ENCODE results near the gene AFAP1L2. TPM values are rescaled to one million over a fixed set of nuclear protein-coding genes. Genes with fewer than 3 reads are reported as not detected.

The AFAP1L2 gene
- total RNA-seq, 1 donor from 2014 or later: 5.3 TPM

- intact Hi-C loops (cut with DNase I): no loop called here
- H3K27me3 ChIP-seq (ENCODE audit: low read depth): no peaks in the 10 kb centered on the region
- H3K9me3 ChIP-seq: no peaks in the 10 kb centered on the region
- H3K27ac ChIP-seq: no peak overlapping the region
- H3K4me1 ChIP-seq: no peaks in the 10 kb centered on the region
- ATAC-seq: no peak
- H3K36me3 ChIP-seq: no peaks in the 10 kb centered on the region
- H3K4me3 ChIP-seq: no peak overlapping the region
- DNase-seq: no peak
- no peak for TF ChIP-seq CTCF (IDR thresholded peaks at IDR 0.05)
Measured at GRCh38 chr10:114386452-114386851, 17.9 kb downstream of the AFAP1L2 start.

- TF ChIP-seq CTCF (IDR thresholded peaks at IDR 0.05): no peak
- intact Hi-C loops (cut with DNase I): no loop called here
- Histone ChIP-seq H3K4me1 (no peaks in the 10 kb centered on the region), H3K27me3 (ENCODE audit: low read depth) (no peaks in the 10 kb centered on the region), H3K4me3 (no peak overlapping the region), H3K36me3 (no peaks in the 10 kb centered on the region), H3K27ac (no peak overlapping the region), H3K9me3 (no peaks in the 10 kb centered on the region)
- DNase-seq: no peak
- ATAC-seq: no peak
Measured at GRCh38 chr10:114385557-114385956, 18.7 kb downstream of the AFAP1L2 start.

GRCh38 chr10:114384601-114385000 lies 19.7 kb downstream of the AFAP1L2 start:
- no peaks in the 10 kb centered on the region for H3K9me3 ChIP-seq
- H3K36me3 ChIP-seq: no peaks in the 10 kb centered on the region
- ATAC-seq: peak in 1 of 2 donors; percentile 38
- no peak overlapping the region for H3K4me3 ChIP-seq
- TF ChIP-seq CTCF (IDR thresholded peaks at IDR 0.05): no peak
- DNase-seq: no peak
- no peak overlapping the region for H3K27ac ChIP-seq
- no peaks in the 10 kb centered on the region for H3K4me1 ChIP-seq
- intact Hi-C loops (cut with DNase I): no loop called here
- no peaks in the 10 kb centered on the region for H3K27me3 ChIP-seq (ENCODE audit: low read depth)

- no peak for ATAC-seq
- intact Hi-C loops (cut with DNase I): no loop called here
Measured at GRCh38 chr10:114384181-114384580, 20.1 kb downstream of the AFAP1L2 start.

GRCh38 chr10:114380797-114381196 lies 23.5 kb downstream of the AFAP1L2 start:
- ATAC-seq: no peak
- H3K27me3 ChIP-seq (ENCODE audit: low read depth): no peaks in the 10 kb centered on the region
- no peak overlapping the region for H3K27ac ChIP-seq
- no peak for TF ChIP-seq CTCF (IDR thresholded peaks at IDR 0.05)
- H3K4me3 ChIP-seq: no peak overlapping the region
- H3K9me3 ChIP-seq: no peaks in the 10 kb centered on the region
- no peaks in the 10 kb centered on the region for H3K4me1 ChIP-seq
- H3K36me3 ChIP-seq: no peaks in the 10 kb centered on the region
- intact Hi-C loops (cut with DNase I): no loop called here
- DNase-seq: no peak

More at GRCh38 chr10:114384181-114384580, 20.1 kb downstream of the AFAP1L2 start:
- no peak for DNase-seq
- Histone ChIP-seq H3K4me3 (no peak overlapping the region), H3K27ac (no peak overlapping the region), H3K36me3 (no peaks in the 10 kb centered on the region), H3K27me3 (ENCODE audit: low read depth) (no peaks in the 10 kb centered on the region), H3K9me3 (no peaks in the 10 kb centered on the region), H3K4me1 (no peaks in the 10 kb centered on the region)
- no peak for TF ChIP-seq CTCF (IDR thresholded peaks at IDR 0.05)

- Histone ChIP-seq H3K4me3 (no peak overlapping the region), H3K27me3 (ENCODE audit: low read depth) (no peaks in the 10 kb centered on the region), H3K36me3 (no peaks in the 10 kb centered on the region), H3K4me1 (no peaks in the 10 kb centered on the region), H3K9me3 (no peaks in the 10 kb centered on the region), H3K27ac (no peak overlapping the region)
- no peak for TF ChIP-seq CTCF (IDR thresholded peaks at IDR 0.05)
- intact Hi-C loops (cut with DNase I): no loop called here
- DNase-seq (no peak), ATAC-seq (no peak)
Measured at GRCh38 chr10:114380060-114380459, 24.2 kb downstream of the AFAP1L2 start.

Measured in lower lobe of right lung (tissue), 2 donors.